ENCODE data around the gene DPH6.
"Not testable (repeated sequence)": the region's sequence is repeated elsewhere in the genome, so short reads cannot be mapped to it uniquely, and the experiment has no call there.

Gene DPH6

DNA sequence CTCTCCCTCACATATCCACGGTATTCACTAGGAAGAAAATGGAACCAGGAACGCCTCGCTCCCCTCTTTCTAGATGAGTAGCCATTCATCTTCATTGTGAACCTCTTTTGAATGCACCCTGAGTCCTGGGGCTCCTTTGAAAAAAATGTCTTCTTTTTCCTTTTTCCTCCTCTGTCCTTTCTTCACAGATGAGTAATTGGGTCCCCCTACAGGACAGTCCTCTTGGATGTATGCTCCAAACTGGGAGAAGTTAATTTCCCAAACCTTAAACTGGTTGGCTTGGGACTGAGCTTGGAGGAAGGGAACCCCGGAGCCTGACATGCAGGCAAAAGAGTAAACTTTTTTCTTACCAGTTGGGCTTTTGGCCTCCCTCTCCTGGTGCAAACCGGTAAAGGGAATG lies 108.8 kb downstream of the DPH6 start:
- DNase-seq (ENCODE audit: low spot score): no peak

GRCh38 chr15:35436422-35436821 lies 109.5 kb downstream of the DPH6 start:
- no peak for DNase-seq (ENCODE audit: low spot score)

GRCh38 chr15:35431281-35431680 lies 114.7 kb downstream of the DPH6 start:
- DNase-seq (ENCODE audit: low spot score): no peak

DNA sequence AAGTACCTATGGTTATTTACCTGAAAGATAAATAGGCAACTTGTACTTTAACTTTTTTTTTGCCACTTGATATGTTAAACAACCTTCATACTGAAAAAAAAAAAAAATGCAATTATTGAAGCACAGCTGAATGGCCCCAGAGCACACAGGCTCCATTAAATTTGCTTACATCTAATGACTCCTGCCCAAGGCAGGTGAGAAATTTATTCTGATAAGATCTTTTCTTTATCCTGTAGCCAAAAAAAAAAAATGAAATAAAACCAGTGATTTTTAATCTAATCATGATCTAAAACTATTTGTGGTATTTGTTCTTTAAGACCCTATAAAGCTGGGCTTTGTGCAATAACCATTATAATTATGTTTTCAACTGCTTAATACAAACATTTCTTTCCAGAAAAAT lies 115.7 kb downstream of the DPH6 start:
- no peak for DNase-seq (ENCODE audit: low spot score)

- DNase-seq (ENCODE audit: low spot score): no peak
Observed at GRCh38 chr15:35427496-35427895, 118.5 kb downstream of the DPH6 start.

DNA sequence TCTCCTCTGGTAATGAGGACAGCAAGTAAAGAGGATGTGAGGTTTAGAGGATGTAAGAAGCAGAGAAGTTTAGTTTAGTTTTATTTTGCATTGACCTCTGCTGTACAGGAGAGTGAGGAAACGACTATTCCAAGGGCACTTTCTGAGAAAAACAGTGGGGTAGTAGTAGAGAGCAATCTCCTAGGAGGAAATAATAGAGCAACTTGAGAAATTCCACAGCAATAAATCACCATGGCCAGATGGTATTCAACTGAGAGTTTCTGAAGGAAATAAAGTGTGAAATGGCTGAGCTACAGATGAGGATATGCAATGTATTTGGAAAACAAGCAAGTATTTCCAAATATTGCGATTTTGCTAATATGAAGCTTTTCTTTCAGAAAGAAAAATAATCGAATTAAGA lies 118.9 kb downstream of the DPH6 start:
- DNase-seq (ENCODE audit: low spot score): peak; percentile 24

GRCh38 chr15:35410775-35411174 lies 135.2 kb downstream of the DPH6 start:
- no peak for DNase-seq (ENCODE audit: low spot score)

DNA sequence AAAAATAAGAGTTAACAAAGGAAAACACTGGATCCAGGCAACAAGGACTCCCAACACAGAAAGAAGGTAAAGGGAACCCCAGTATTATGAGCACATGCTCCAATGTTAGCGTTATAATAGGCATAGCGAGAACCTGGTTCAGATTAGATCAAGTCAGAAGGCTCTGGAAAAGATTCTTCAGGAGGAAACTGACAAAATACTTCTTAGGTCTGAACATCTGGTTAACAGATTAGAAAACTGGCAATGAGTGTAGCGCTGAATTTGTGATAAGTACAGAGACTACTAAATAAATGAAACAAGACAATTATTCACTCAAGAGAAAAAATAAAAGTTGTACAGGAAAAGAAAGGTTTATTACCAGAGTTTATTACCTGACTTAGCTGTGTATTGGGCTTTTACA lies 146.1 kb downstream of the DPH6 start:
- DNase-seq (ENCODE audit: low spot score): no peak

DNA sequence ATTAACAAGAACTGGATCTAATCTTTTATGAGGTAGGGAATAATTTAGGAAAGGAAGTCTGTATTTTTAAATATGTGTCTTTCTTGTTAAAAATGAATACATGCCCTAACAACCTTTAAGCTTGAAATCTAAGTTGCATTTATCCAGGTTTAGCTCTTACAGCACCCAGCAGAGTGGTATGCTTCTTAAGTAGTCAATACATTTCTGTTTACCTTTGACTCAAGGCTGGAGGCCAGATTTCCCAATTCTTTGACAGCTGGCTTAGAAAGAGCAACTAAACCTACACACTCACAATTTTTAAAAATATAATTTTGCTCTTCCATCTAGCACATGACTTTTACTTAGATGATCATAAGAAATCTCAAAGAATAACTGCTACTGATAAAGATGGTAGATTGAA lies 148.9 kb downstream of the DPH6 start:
- no peak for DNase-seq (ENCODE audit: low spot score)

GRCh38 chr15:35394416-35394815 lies 151.5 kb downstream of the DPH6 start:
- no peak for DNase-seq (ENCODE audit: low spot score)

DNA sequence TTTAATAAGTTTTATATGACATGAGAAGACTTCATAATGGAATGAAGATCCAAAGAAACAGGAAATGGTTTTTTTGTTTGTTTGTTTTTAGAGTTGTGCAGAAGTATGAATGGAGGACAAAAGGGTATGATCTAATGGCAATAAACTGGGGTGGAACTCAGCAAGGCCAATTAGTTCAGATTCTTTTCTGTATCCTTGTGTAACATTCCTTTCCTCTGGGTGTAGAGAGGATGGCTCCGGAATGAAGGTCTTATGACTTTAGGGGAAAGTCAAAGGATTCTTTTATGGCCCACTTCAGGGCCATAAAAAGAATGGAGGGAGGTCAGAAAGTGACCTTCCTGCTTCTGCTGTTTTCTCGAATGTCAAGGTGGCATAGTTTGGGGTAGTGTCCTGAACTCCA lies 152.6 kb downstream of the DPH6 start:
- no peak for DNase-seq (ENCODE audit: low spot score)

- not testable (repeated sequence) for DNase-seq (ENCODE audit: low spot score)
Observed at GRCh38 chr15:35391408-35391984, 154.5 kb downstream of the DPH6 start.

DNA sequence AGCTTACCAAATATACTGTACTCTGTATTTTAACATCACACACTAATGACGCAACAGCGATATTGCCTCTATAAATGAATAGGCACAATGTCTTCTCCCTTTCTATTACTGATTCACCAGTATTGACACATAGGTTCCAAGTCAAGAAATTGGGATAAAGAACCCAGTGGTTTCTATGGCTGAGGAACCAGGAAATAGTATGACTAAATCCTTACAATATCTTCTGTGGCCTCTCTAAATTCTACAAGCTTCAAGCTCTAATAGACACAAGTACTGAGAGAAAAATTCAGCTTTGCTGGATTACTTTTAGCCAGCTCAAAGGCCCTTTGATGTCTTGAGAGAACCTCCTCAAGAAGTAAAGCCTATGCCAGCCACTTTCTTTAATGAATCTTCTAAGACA lies 162.5 kb downstream of the DPH6 start:
- DNase-seq (ENCODE audit: low spot score): no peak

DNA sequence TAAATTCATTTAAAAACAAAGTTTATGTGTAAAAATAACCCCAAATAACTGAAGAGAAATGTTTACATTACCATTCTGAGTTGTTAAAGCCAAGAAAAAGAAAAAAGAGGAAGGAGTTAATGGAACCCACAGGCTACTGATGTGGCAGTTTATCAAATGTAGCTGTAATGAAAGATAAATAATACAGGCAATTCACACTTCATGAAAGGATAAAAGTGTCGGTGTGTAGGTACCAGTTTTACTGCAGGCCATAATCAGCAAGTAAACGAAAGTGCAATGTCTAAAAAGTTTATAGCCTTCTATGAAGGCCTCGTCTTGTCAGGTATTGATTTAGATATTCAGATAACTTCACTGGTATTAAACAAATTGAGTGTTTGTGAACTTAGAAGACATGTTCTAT lies 164.6 kb downstream of the DPH6 start:
- DNase-seq (ENCODE audit: low spot score): no peak

- DNase-seq (ENCODE audit: low spot score): no peak
Observed at GRCh38 chr15:35379972-35380371, 166.0 kb downstream of the DPH6 start.

DNA sequence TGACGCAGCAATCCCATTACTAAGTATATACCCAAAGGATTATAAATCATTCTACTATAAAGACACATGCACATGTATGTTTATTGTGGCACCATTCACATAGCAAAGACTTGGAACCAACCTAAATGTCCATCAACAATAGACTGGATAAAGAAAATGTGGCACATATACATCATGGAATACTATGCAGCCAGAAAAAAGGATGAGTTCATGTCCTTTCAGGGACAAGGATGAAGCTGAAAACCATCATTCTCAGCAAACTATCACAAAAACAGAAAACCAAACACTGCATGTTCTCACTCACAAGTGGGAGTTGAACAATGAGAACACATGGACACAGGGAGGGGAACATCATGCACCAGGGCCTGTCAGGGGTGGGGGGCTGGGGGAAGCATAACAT lies 167.5 kb downstream of the DPH6 start:
- DNase-seq (ENCODE audit: low spot score): not testable (repeated sequence)

DNA sequence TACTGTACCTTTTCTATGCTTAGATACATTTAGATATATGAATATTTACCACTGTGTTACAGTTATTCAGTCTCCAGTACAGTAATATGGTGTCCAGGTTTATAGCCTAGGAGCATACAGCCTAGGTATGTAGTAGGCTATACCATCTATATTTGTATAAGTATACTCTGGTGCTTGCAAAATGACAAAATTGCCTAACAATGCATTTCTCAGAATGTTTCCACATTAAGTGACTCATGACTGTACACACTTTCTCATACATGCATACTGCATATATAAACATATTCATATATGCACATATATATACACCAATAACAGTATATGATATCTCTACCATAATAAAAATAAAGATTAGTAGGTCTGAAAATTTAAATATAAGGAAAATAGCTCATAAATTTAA lies 169.3 kb downstream of the DPH6 start:
- DNase-seq (ENCODE audit: low spot score): no peak

- no peak for DNase-seq (ENCODE audit: low spot score)
Observed at GRCh38 chr15:35374661-35375060, 171.3 kb downstream of the DPH6 start.

GRCh38 chr15:35362195-35362829 lies 183.7 kb downstream of the DPH6 start:
- no peak for DNase-seq (ENCODE audit: low spot score)

- DNase-seq (ENCODE audit: low spot score): no peak
Observed at GRCh38 chr15:35358824-35359223, 187.1 kb downstream of the DPH6 start.

DNA sequence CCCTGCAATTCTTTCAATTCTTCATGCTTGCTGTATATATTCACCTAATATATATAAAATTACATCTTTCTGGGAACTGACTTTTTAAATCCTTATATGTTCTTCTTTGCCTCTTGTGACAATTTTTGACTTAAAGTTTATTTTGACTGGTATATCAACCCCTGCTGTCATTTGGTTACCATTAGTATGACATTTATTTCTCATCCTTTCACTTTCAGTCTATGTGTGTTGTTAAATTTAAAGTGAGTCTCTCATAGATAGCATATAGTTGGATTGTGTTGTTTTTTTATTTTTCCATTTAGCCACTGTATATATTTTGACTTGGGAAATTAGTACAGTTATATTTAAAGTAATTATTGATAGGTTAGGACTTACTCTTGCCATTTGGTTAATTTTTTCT lies 194.9 kb downstream of the DPH6 start:
- DNase-seq (ENCODE audit: low spot score): no peak

GRCh38 chr15:35349916-35350315 lies 196.0 kb downstream of the DPH6 start:
- no peak for DNase-seq (ENCODE audit: low spot score)

DNA sequence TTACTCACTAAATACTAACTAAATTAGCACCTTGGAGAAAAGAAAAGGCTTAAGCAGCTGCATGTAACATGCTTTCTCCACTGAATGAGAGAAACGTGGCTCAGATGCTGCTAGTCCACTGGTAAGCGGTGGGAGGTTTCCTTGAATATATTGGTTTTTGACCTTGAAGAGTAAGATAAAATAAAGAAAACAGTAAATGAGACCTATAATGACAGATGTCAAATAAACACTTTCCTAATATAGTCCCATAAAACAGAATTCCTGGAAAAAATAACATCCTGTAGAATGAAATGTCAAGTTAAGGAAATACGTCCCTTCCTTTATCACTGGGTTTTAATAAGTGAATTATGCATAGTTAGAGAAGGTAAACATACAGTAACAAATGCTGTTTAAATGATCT lies 215.0 kb downstream of the DPH6 start:
- DNase-seq (ENCODE audit: low spot score): no peak

DNA sequence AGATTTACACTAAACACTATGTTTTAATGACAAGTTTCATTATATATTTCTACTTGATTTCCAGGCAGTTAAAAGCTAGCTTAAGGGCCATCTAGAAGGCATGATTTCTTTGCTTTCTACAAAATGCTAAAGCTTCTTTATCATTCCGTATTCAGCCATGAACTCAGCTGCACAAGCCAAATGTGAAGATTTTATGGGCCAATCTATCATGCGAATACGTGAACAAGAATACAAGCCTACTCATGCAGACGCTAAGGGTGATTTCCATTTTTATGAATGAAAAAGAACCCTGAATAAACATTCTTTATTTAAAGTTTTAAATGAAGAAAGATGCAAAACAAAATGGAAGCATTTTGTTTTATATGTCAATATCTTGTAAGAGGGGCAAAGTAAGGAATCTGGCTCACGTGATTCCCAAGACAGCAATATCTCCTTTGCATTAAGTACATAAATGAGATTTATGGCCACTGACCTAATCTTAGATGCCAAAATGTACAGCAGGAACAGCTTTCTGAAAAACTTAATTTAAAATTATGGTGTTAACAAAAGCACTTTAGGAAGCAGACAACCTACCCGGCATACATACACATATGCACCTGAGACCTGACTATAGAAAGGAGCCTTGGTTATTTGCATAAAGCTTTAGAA lies 215.8 kb downstream of the DPH6 start:
- DNase-seq (ENCODE audit: low spot score): no peak

All from pons (tissue), 1 donor.